Stomach (tissue), 9 donors: ENCODE data around the gene STRBP. TPM values are rescaled to one million over a fixed set of nuclear protein-coding genes. Genes with fewer than 3 reads are reported as not detected.

Source experiments
- DNase-seq, 2 donors: peaks; one replicate each; pipeline versions ENCODE4 v3.0.0 to v3.0.0-alpha.2; 2013 to 2019
- H3K27ac ChIP-seq, 5 donors: fragments of 200-600 bp in 4 of 5; sonication (generic) in 4 of 5; one replicate each; pipeline ENCODE4 v1.5.1; 2013 to 2019; ENCODE audit warnings: mild to moderate bottlenecking in 1 of 5, moderate library complexity in 1 of 5
- H3K27me3 ChIP-seq, 3 donors: fragments of 200-600 bp; sonication (generic); one replicate each; pipeline ENCODE4 v1.5.1; 2017 to 2019; ENCODE audit warnings: mixed run types in 1 of 3
- H3K36me3 ChIP-seq, 4 donors: fragments of 200-600 bp; sonication (generic); 1 replicate in 3 of 4; 2 replicates in 1 of 4; pipeline ENCODE4 v1.5.1; 2016 to 2019
- H3K4me1 ChIP-seq, 4 donors: fragments of 200-600 bp; sonication (generic); one replicate each; pipeline ENCODE4 v1.5.1; 2016 to 2019
- H3K4me3 ChIP-seq, 4 donors: fragments of 200-600 bp; sonication (generic) in 3 of 4; one replicate each; pipeline ENCODE4 v1.5.1; 2016 to 2019; ENCODE audit warnings: mild to moderate bottlenecking in 1 of 4
- H3K9me3 ChIP-seq, 4 donors: fragments of 200-600 bp; sonication (generic); one replicate each; pipeline ENCODE4 v1.5.1; 2016 to 2019
- CTCF ChIP-seq, 7 experiments: fragments of 450-650 bp in 4 of 7; fragments of 200-600 bp in 3 of 7; sonication (generic) in 3 of 7; IDR thresholded peaks; one replicate each; pipeline ENCODE4 v1.5.1; 2016 to 2019; ENCODE audit warnings: antibody characterized with exemption in 7 of 7, control low read depth in 2 of 7, mild to moderate bottlenecking in 1 of 7
- EP300 ChIP-seq: sonication (generic); formaldehyde crosslinking; IDR thresholded peaks from one replicate; pipeline ENCODE4 v1.6.1; 2017; ENCODE audit warnings: antibody characterized with exemption
- POLR2A ChIP-seq, 4 donors: fragments of 450-650 bp; IDR thresholded peaks; one replicate each; pipeline ENCODE4 v1.6.1; 2016; ENCODE audit warnings: antibody characterized with exemption in 4 of 4, control low read depth in 2 of 4, mild to moderate bottlenecking in 1 of 4, moderate library complexity in 1 of 4
- POLR2AphosphoS5 ChIP-seq, 3 donors: sonication (generic); formaldehyde crosslinking; IDR thresholded peaks; one replicate each; pipeline ENCODE4 v1.6.1; 2016; ENCODE audit warnings: antibody characterized with exemption in 3 of 3
- WGBS, 5 donors: extraction: QIAGEN DNeasy Blood & Tissue Kit in 3 of 5; methylation state at CpG; one replicate each; pipeline versions ENCODE4 v1.1.5 to v1.1.7; 2013 to 2018; 5-methylcytosine and 5-hydroxymethylcytosine counted together
- intact Hi-C: fragments of 100-400 bp; cut with DNase I; formaldehyde crosslinking; loops from one replicate; pipeline ENCODE4 v1.15.1; 2023; ENCODE audit warnings: low total_unique reads
- polyA plus RNA-seq, 3 donors: library from polyadenylated mRNA; stranded (reverse); fragments of 200-250 nt; gene quantifications; one replicate each; pipeline ENCODE4 v1.2.3, GENCODE V29; 2013
- total RNA-seq, 5 donors: library from RNA; depleted of rRNA; stranded (reverse); fragments of >200 nt; gene quantifications; one replicate each; pipeline versions ENCODE4 v1.1.0 to v1.2.3, GENCODE V29; 2014 to 2016
- donor health status: healthy with polysubstance abuse.
- donor health status: Bipolar disorder and iron deficiency.
- donor health status: healthy.

The STRBP gene
- total and polyA plus RNA-seq, 8 donors, result 5.5 to 21.0 (median 10.2) TPM

- DNase-seq, result no peak
- no peaks in the 10 kb centered on the region for H3K9me3 ChIP-seq
- TF ChIP-seq EP300 (no peak), CTCF (IDR thresholded peaks at IDR 0.05) (no peak), POLR2A (IDR thresholded peaks at IDR 0.05) (no peak), POLR2AphosphoS5 (IDR thresholded peaks at IDR 0.05) (no peak)
- H3K36me3 ChIP-seq, result no peaks in the 10 kb centered on the region
- WGBS, 5 donors, result 94 to 100% (median 98%) methylated on average over 1 of the region's 1 CpG
- H3K27me3 ChIP-seq, result no peaks in the 10 kb centered on the region
- no peak overlapping the region for H3K4me3 ChIP-seq
- H3K4me1 ChIP-seq, result no peaks in the 10 kb centered on the region
- no peak overlapping the region for H3K27ac ChIP-seq
- intact Hi-C loops, result no loop called here
Measured at GRCh38 chr9:123231421-123231820, 37.0 kb downstream of the STRBP start.

GRCh38 chr9:123228967-123229366 lies 39.4 kb downstream of the STRBP start:
- WGBS, 5 donors, result 83 to 87% (median 85%) methylated on average over 4 of the region's 4 CpGs
- Histone ChIP-seq H3K27ac (no peak overlapping the region), H3K27me3 (no peaks in the 10 kb centered on the region), H3K36me3 (no peaks in the 10 kb centered on the region), H3K9me3 (no peaks in the 10 kb centered on the region), H3K4me1 (peaks cover 0 to 9% (median 0%) of the 10 kb centered on the region in 4 donors), H3K4me3 (no peak overlapping the region)
- TF ChIP-seq POLR2AphosphoS5 (IDR thresholded peaks at IDR 0.05) (no peak), POLR2A (IDR thresholded peaks at IDR 0.05) (no peak), CTCF (IDR thresholded peaks at IDR 0.05) (no peak), EP300 (no peak)
- intact Hi-C loops, result no loop called here
- DNase-seq, result peak in 1 of 2 donors; percentile 5

- WGBS, 5 donors, result 73 to 82% (median 79%) methylated on average over 4 of the region's 4 CpGs
- Histone ChIP-seq H3K9me3 (no peaks in the 10 kb centered on the region), H3K4me3 (no peak overlapping the region), H3K27ac (no peak overlapping the region), H3K4me1 (peaks cover 0 to 9% (median 0%) of the 10 kb centered on the region in 4 donors), H3K27me3 (no peaks in the 10 kb centered on the region), H3K36me3 (no peaks in the 10 kb centered on the region)
- no peak for DNase-seq
- no peak for TF ChIP-seq CTCF (IDR thresholded peaks at IDR 0.05)
- TF ChIP-seq EP300, result no peak
- no peak for TF ChIP-seq POLR2AphosphoS5 (IDR thresholded peaks at IDR 0.05)
- TF ChIP-seq POLR2A (IDR thresholded peaks at IDR 0.05), result no peak
- intact Hi-C loops, result no loop called here
Measured at GRCh38 chr9:123225995-123226394, 42.4 kb downstream of the STRBP start.

- H3K9me3 ChIP-seq, result no peaks in the 10 kb centered on the region
- intact Hi-C loops, result no loop called here
- peak in 1 of 2 donors; percentile 66 for DNase-seq
- TF ChIP-seq EP300, result no peak
- TF ChIP-seq CTCF (IDR thresholded peaks at IDR 0.05), result peak in 2 of 7 experiments; percentile 17 to 18
- peaks cover 0 to 9% (median 0%) of the 10 kb centered on the region in 4 donors for H3K4me1 ChIP-seq
- no peak overlapping the region for H3K27ac ChIP-seq
- H3K27me3 ChIP-seq, result no peaks in the 10 kb centered on the region
- 26 to 40% (median 35%) methylated on average over 4 of the region's 4 CpGs for WGBS, 5 donors
- H3K4me3 ChIP-seq, result no peak overlapping the region
- no peaks in the 10 kb centered on the region for H3K36me3 ChIP-seq
Measured at GRCh38 chr9:123225374-123225813, 43.0 kb downstream of the STRBP start.
